ENCODE results near the gene GARIN6. TPM values are rescaled to one million over a fixed set of nuclear protein-coding genes. Genes with fewer than 3 reads are reported as not detected.
"Not testable (repeated sequence)": the region's sequence is repeated elsewhere in the genome, so short reads cannot be mapped to it uniquely, and the experiment has no call there.

The GARIN6 gene
- polyA plus RNA-seq (ENCODE audit: insufficient read length in 12 of 12), result not detected
- long read RNA-seq, donor 1, result 0 reads
- long read RNA-seq, donor 2, result 0 reads
- long read RNA-seq, donor 3, result 0 reads
- long read RNA-seq, donor 4, result 0 reads
- long read RNA-seq, donor 5, result 0 reads
- long read RNA-seq, donor 6, result 0 reads
- long read RNA-seq, donor 7, result 0 reads
- long read RNA-seq, donor 8, result 0 reads
- long read RNA-seq, donor 9, result 0 reads
- long read RNA-seq, donor 10, result 0 reads
- long read RNA-seq, donor 11, result 0 reads

GRCh38 chr12:99647453-99647852, at the start of gene GARIN6:
Gene GARIN6 (plus strand): TSS chr12:99647753. CDS start chr12:99648175, 422 bp downstream.
- DNase-seq, result no peak

GRCh38 chr12:99598785-99599184, 48.8 kb upstream of the GARIN6 start:
- DNase-seq, result no peak

- DNase-seq, result no peak
These were observed 47.2 kb upstream of the GARIN6 start for GRCh38 chr12:99600388-99600787.

GRCh38 chr12:99609455-99610181, 37.9 kb upstream of the GARIN6 start:
- no peak for DNase-seq

- no peak for DNase-seq
These were observed 36.4 kb upstream of the GARIN6 start for GRCh38 chr12:99611117-99611516.

GRCh38 chr12:99611599-99611998, 36.0 kb upstream of the GARIN6 start:
- DNase-seq, result no peak

GRCh38 chr12:99618657-99619056, 28.9 kb upstream of the GARIN6 start:
- DNase-seq, result no peak

- DNase-seq, result no peak
These were observed 28.0 kb upstream of the GARIN6 start for GRCh38 chr12:99619389-99620158.

GRCh38 chr12:99620159-99620479, 27.4 kb upstream of the GARIN6 start:
- no peak for DNase-seq

GRCh38 chr12:99624591-99624990, 23.0 kb upstream of the GARIN6 start:
- DNase-seq, result not testable (repeated sequence)

- no peak for DNase-seq
These were observed 20.1 kb upstream of the GARIN6 start for GRCh38 chr12:99627459-99627858.

GRCh38 chr12:99644629-99645028, 2.9 kb upstream of the GARIN6 start:
- no peak for DNase-seq

- no peak for DNase-seq
These were observed 630 bp downstream of the GARIN6 start for GRCh38 chr12:99648183-99648582.

GRCh38 chr12:99649551-99649950, 2.0 kb downstream of the GARIN6 start:
- DNase-seq, result no peak

GRCh38 chr12:99658671-99659349, 11.3 kb downstream of the GARIN6 start:
- DNase-seq, result peak; percentile 1

- no peak for DNase-seq
These were observed 23.1 kb downstream of the GARIN6 start for GRCh38 chr12:99670635-99671034.

GRCh38 chr12:99680276-99680675, 32.7 kb downstream of the GARIN6 start:
- no peak for DNase-seq

- DNase-seq, result no peak
These were observed 38.6 kb downstream of the GARIN6 start for GRCh38 chr12:99686142-99686541.

GRCh38 chr12:99695050-99695449, 47.5 kb downstream of the GARIN6 start:
- DNase-seq, result no peak

Measured in muscle of arm (tissue), 14 donors.